LNCAP (cell line): ENCODE results near the gene C11orf68.

Experiments used
- TF ChIP-seq, protein P1 (sequence below): fragments of 450-650 bp; IDR thresholded peaks from 2 replicates; pipeline ENCODE4 v1.5.1; 2017; ENCODE audit warnings: mild to moderate bottlenecking

Gene C11orf68

DNA sequence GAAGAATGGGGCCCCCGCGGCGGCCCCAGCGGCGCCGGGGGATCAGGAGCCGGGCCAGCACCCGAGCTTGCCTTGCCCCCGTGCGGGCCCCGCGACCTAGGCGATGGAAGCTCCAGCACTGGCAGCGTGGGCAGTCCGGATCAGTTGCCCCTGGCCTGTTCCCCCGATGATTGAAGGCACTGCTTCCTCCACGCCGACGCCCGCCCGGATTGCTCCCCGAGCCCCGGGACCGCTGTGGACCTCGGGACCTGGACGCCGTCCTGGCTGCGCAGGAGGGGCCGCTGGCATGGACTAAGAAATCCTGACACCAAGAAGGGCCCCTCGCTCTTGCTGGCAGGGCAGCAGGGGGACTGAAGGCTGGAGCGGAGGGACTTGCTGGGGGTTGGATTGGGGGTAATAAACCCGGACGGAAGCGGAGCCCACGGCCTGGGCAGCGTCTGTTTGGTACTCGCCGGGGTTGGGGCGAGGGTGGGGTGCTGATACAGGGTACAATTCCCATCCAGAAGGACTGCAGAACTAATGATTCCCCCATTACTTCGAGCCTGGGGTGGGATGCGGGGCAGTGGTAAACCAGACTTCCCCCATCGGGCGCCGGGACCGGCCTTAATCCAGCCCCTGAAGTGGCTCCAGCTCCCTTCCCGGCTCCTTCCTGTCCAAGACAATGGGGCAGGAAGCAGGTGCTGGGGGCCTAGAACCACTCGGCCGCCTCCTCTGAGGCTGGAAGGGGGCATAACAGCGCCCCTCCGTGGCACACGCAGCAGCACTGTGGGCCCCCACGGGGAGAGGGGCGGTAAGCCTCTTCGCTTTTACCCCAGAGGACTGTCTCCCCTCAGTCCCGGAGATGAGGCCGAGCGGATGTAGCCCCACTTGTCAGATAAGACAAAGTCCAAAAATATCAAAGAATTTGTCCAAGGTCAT lies 27.4 kb downstream of the C11orf68 start:
- TF ChIP-seq, protein P1, sequence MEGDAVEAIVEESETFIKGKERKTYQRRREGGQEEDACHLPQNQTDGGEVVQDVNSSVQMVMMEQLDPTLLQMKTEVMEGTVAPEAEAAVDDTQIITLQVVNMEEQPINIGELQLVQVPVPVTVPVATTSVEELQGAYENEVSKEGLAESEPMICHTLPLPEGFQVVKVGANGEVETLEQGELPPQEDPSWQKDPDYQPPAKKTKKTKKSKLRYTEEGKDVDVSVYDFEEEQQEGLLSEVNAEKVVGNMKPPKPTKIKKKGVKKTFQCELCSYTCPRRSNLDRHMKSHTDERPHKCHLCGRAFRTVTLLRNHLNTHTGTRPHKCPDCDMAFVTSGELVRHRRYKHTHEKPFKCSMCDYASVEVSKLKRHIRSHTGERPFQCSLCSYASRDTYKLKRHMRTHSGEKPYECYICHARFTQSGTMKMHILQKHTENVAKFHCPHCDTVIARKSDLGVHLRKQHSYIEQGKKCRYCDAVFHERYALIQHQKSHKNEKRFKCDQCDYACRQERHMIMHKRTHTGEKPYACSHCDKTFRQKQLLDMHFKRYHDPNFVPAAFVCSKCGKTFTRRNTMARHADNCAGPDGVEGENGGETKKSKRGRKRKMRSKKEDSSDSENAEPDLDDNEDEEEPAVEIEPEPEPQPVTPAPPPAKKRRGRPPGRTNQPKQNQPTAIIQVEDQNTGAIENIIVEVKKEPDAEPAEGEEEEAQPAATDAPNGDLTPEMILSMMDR: no peak

- TF ChIP-seq, protein P1: no peak; the same call in 1 of the 2 replicates
Observed at GRCh38 chr11:65890324-65891218, 28.3 kb downstream of the C11orf68 start, which contains the start of gene CCDC85B. Gene CCDC85B (plus strand): TSS chr11:65890673. CDS start chr11:65890784, 111 bp downstream.

- TF ChIP-seq, protein P1: peak; percentile 87
Observed at GRCh38 chr11:65888163-65888814, 30.6 kb downstream of the C11orf68 start, which contains the start of gene FIBP. Gene FIBP (minus strand): TSS chr11:65888471. CDS start chr11:65888418, 53 bp downstream.

- TF ChIP-seq, protein P1: no peak
Observed at GRCh38 chr11:65887723-65888162, 31.1 kb downstream of the C11orf68 start.

DNA sequence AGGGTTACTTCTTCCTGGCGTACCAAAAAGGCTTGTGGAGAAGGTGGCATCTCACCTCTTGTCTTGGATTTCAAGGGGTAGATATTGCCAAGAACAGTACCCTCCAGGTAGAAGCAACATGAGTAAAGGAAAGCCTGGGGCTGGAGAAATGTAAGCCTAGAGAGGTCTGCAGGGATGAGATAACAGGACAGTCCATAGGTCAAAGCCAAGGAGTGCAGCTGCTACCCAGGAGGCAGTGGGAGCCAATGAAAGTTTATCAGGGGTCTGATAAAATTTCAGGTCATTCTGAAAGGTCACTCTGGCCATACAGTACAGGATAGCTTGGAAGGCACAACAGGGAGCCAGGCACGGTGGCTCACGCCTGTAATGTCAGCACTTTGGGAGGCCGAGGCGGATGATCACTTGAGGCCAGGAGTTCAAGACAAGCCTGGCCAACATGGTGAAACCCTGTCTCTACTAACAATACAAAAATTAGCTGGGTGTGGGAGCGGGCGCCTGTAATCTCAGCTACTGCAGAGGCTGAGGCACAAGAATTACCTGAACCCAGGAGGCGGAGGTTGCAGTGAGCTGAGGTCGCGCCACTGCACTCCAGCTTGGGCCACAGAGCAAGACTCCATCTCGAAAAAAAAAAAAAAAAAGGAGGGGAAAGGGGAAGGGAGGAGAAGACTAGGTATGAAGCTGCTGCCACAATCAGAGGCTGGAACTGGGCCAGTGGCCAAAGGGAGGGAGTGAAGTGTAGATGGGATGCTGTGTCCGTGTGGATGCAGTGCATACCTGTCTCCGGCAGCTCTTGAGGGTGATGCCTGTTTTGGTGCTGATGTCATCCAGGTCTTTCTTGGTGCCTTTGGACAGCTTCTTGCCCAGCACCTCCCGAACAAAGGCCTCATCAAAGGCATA lies 31.8 kb downstream of the C11orf68 start:
- TF ChIP-seq, protein P1: no peak

GRCh38 chr11:65885808-65886536 lies 32.9 kb downstream of the C11orf68 start:
- TF ChIP-seq, protein P1: no peak
